Endothelial cell of umbilical vein (primary cell): ENCODE results near the gene PAPPA. TPM values are rescaled to one million over a fixed set of nuclear protein-coding genes. Genes with fewer than 3 reads are reported as not detected.

Experiments
- BruUV-seq: library from RNA; stranded (reverse); fragments of 400-500 nt; replicated peaks from 2 replicates; lab custom pipeline; 2021; lab: Mats Ljungman, UMichigan
- CTCF ChIA-PET: fragments of 300-600, 350-600 bp; sonication (Branson Sonifier 250); formaldehyde crosslinking; loops from one replicate; lab custom pipeline; 2021; ENCODE audit warnings: antibody characterized with exemption, inconsistent platforms; lab: Charles Lee
- POLR2A ChIA-PET: fragments of 300-600, 350-600 bp; sonication (Branson Sonifier 250); formaldehyde crosslinking; loops from one replicate; lab custom pipeline; 2021; ENCODE audit warnings: antibody characterized with exemption, inconsistent platforms; lab: Charles Lee
- DNase-seq: peaks from one replicate; pipeline ENCODE4 v3.0.0-alpha.2; 2011; ENCODE audit warnings: low read depth, low spot score
- FAIRE-seq: peaks from 2 replicates; lab custom pipeline; 2011; peaks lifted over from hg19 to GRCh38; lab: Jason Lieb, UNC
- H2AFZ ChIP-seq: 2 replicates; pipeline ENCODE4 v1.6.0; 2012; ENCODE audit warnings: low read depth, low read length, control low read depth, inconsistent platforms
- H3K27ac ChIP-seq: 2 replicates; pipeline ENCODE4 v1.5.1; 2011; ENCODE audit warnings: low read depth, mild to moderate bottlenecking, control low read depth, low read length, moderate library complexity; ENCODE audit not compliant: insufficient read depth
- H3K27me3 ChIP-seq, 2 experiments: 2 replicates each; pipeline versions ENCODE4 v1.6.0 to v1.6.1; 2011; ENCODE audit warnings: low read length in 2 of 2, mixed read lengths in 1 of 2; ENCODE audit not compliant: control insufficient read depth in 2 of 2, insufficient read depth in 2 of 2
- H3K36me3 ChIP-seq, 2 experiments: 2 replicates in 1 of 2; 3 replicates in 1 of 2; pipeline ENCODE4 v1.5.1; 2011; ENCODE audit warnings: low read length in 2 of 2, mild to moderate bottlenecking in 1 of 2, moderate library complexity in 1 of 2; ENCODE audit not compliant: control insufficient read depth in 2 of 2, insufficient read depth in 2 of 2; ENCODE audit errors: extremely low read depth in 1 of 2
- H3K4me1 ChIP-seq: 3 replicates; pipeline ENCODE4 v1.5.1; 2011; ENCODE audit warnings: mild to moderate bottlenecking, low read length; ENCODE audit not compliant: control insufficient read depth, insufficient read depth; ENCODE audit errors: extremely low read depth
- H3K4me2 ChIP-seq: 2 replicates; pipeline ENCODE4 v1.6.1; 2011; ENCODE audit warnings: low read length, control low read depth, mixed read lengths; ENCODE audit not compliant: insufficient read depth
- H3K4me3 ChIP-seq, 3 experiments: fragments of 200-600 bp in 1 of 3; sonication (generic), shearing (Covaris generic) in 1 of 3; replicated peaks in 1 of 3; 2 replicates each; pipeline ENCODE4 v1.5.1; 2011 to 2016; ENCODE audit warnings: control low read depth in 3 of 3, low read length in 3 of 3, mild to moderate bottlenecking in 2 of 3, inconsistent platforms in 1 of 3, low read depth in 1 of 3, moderate library complexity in 1 of 3; ENCODE audit not compliant: insufficient read depth in 1 of 3
- H3K79me2 ChIP-seq: 2 replicates; pipeline ENCODE4 v1.6.0; 2012; ENCODE audit warnings: low read length, inconsistent platforms; ENCODE audit not compliant: control insufficient read depth, insufficient read depth
- H3K9ac ChIP-seq: replicated peaks from 2 replicates; pipeline ENCODE3; 2011; ENCODE audit warnings: low read length, control low read depth; ENCODE audit not compliant: insufficient read depth; ENCODE audit errors: extremely low read depth
- H3K9me1 ChIP-seq: replicated peaks from 3 replicates; pipeline ENCODE4 v1.6.0; 2011; ENCODE audit warnings: mild to moderate bottlenecking, low read length; ENCODE audit not compliant: control insufficient read depth, insufficient read depth; ENCODE audit errors: extremely low read depth
- H3K9me3 ChIP-seq: replicated peaks from 2 replicates; pipeline ENCODE4 v1.5.1; 2012; ENCODE audit warnings: low read length, inconsistent platforms; ENCODE audit not compliant: control insufficient read depth, insufficient read depth
- H4K20me1 ChIP-seq: replicated peaks from 2 replicates; pipeline ENCODE3; 2011; ENCODE audit warnings: mild to moderate bottlenecking, low read length; ENCODE audit not compliant: control insufficient read depth, insufficient read depth; ENCODE audit errors: extremely low read depth
- CTCF ChIP-seq, 2 donors: IDR thresholded peaks; 1 replicate in 1 of 2; 2 replicates in 1 of 2; pipeline ENCODE4 v1.5.1; 2011; ENCODE audit warnings: low read length in 2 of 2, mild to moderate bottlenecking in 2 of 2, moderate library complexity in 2 of 2, control low read depth in 1 of 2, inconsistent platforms in 1 of 2, low read depth in 1 of 2; ENCODE audit not compliant: insufficient read depth in 1 of 2; ENCODE audit errors: extremely low read depth in 1 of 2
- EZH2 ChIP-seq: IDR thresholded peaks from 2 replicates; pipeline ENCODE4 v1.6.1; 2012; ENCODE audit warnings: borderline replicate concordance, low read depth, mild to moderate bottlenecking, moderate library complexity, low read length, inconsistent platforms; ENCODE audit not compliant: severe bottlenecking
- FOS ChIP-seq: IDR thresholded peaks from 2 replicates; pipeline ENCODE4 v1.6.1; 2011; ENCODE audit warnings: mild to moderate bottlenecking, low read length, moderate library complexity, borderline replicate concordance; ENCODE audit not compliant: insufficient read depth
- GATA2 ChIP-seq: IDR thresholded peaks from 2 replicates; pipeline ENCODE4 v1.7.0; 2011; ENCODE audit warnings: low read depth, mild to moderate bottlenecking, moderate library complexity, mixed read lengths, low read length; ENCODE audit not compliant: insufficient read length, insufficient read depth
- JUN ChIP-seq: IDR thresholded peaks from 2 replicates; pipeline ENCODE4 v1.6.1; 2011; ENCODE audit warnings: borderline replicate concordance, low read depth; ENCODE audit not compliant: insufficient read length, insufficient read depth
- MAX ChIP-seq: IDR thresholded peaks from 2 replicates; pipeline ENCODE4 v1.6.1; 2011; ENCODE audit not compliant: insufficient read depth, insufficient read length
- MYC ChIP-seq: IDR thresholded peaks from one replicate; pipeline ENCODE4 v1.6.1; 2011; ENCODE audit warnings: mild to moderate bottlenecking, low read depth, low read length
- POLR2A ChIP-seq: IDR thresholded peaks from 2 replicates; pipeline ENCODE4 v1.6.1; 2012; ENCODE audit warnings: low read depth, mild to moderate bottlenecking, control low read depth, low read length
- POLR2AphosphoS5 ChIP-seq: IDR thresholded peaks from 2 replicates; pipeline ENCODE4 v1.6.1; 2012; ENCODE audit warnings: low read depth, mild to moderate bottlenecking, control low read depth, low read length, moderate library complexity; ENCODE audit not compliant: insufficient read depth
- dilution Hi-C: fragments of 300-500 bp; cut with MboI; formaldehyde crosslinking; loops from one replicate; pipeline ENCODE4 v1.15.0; 2019; ENCODE audit warnings: low sequenced_read_pairs; ENCODE audit not compliant: extremely low pct_ligation_motif_present
- intact Hi-C: fragments of 100-400 bp; cut with micrococcal nuclease; formaldehyde crosslinking; loops from one replicate; pipeline ENCODE4 v1.10.0; 2022
- polyA plus RNA-seq, 4 experiments: library from polyadenylated mRNA; depleted of rRNA in 3 of 4; stranded (reverse) in 3 of 4; unstranded in 1 of 4; fragments of >200 nt; gene quantifications; 2 replicates each; pipeline versions ENCODE4 v1.2.1 to v1.2.3, GENCODE V29; 2011 to 2012; ENCODE audit warnings: missing spikeins in 1 of 4
- total RNA-seq: library from RNA; stranded (reverse); gene quantifications from 2 replicates; pipeline ENCODE4 v1.2.3, GENCODE V29; 2021

The PAPPA gene
- total and polyA plus RNA-seq, 2 donors (not counting 3 experiments of a cell fraction or from before 2014, with no cell fraction given), result 0.13 to 0.41 TPM

GRCh38 chr9:116304761-116305160, 151.2 kb downstream of the PAPPA start:
- H2AFZ ChIP-seq, result no peak overlapping the region
- H3K27me3 ChIP-seq, result no peaks in the 10 kb centered on the region
- no peak overlapping the region for H3K27ac ChIP-seq
- intact Hi-C loops (no loop called here), dilution Hi-C loops (no loop called here)
- no peak for FAIRE-seq
- H3K9ac ChIP-seq, result no peak overlapping the region
- H4K20me1 ChIP-seq, result no peaks in the 10 kb centered on the region
- POLR2A ChIA-PET, result no interaction called here
- no peak for TF ChIP-seq POLR2AphosphoS5
- no peak for TF ChIP-seq MAX
- no peak for TF ChIP-seq MYC
- no peak for TF ChIP-seq JUN
- no peak for TF ChIP-seq POLR2A
- TF ChIP-seq FOS, result no peak
- TF ChIP-seq CTCF (IDR thresholded peaks at IDR 0.05; ENCODE audit: extremely low read depth in 1 of 2, insufficient read depth in 1 of 2, low read depth in 1 of 2, low read length in 2 of 2), result no peak
- no peak for TF ChIP-seq EZH2
- no peak for TF ChIP-seq GATA2
- CTCF ChIA-PET, result no interaction called here
- no peaks in the 10 kb centered on the region for H3K9me3 ChIP-seq
- no peaks in the 10 kb centered on the region for H3K9me1 ChIP-seq
- no peak overlapping the region for H3K4me2 ChIP-seq
- BruUV-seq, result no TSS peak
- H3K4me1 ChIP-seq, result no peaks in the 10 kb centered on the region
- H3K4me3 ChIP-seq, result no peak overlapping the region
- H3K79me2 ChIP-seq, result no peaks in the 10 kb centered on the region
- no peaks in the 10 kb centered on the region for H3K36me3 ChIP-seq
- no peak for DNase-seq
